Vagina (tissue), 2 donors: Measurements from ENCODE around the gene R3HDM2.
"Not testable (repeated sequence)": the region's sequence is repeated elsewhere in the genome, so short reads cannot be mapped to it uniquely, and the experiment has no call there.

Source experiments
- POLR2A ChIP-seq, 2 donors: fragments of 450-650 bp; IDR thresholded peaks; one replicate each; pipeline ENCODE4 v1.6.1; 2017; ENCODE audit warnings: antibody characterized with exemption in 2 of 2, mild to moderate bottlenecking in 2 of 2, moderate library complexity in 2 of 2
- TF ChIP-seq, protein P1 (sequence below), 3 experiments: fragments of 450-650 bp in 2 of 3; fragments of 200-600 bp in 1 of 3; sonication (generic) in 1 of 3; IDR thresholded peaks; one replicate each; pipeline ENCODE4 v1.5.1; 2017 to 2019; ENCODE audit warnings: antibody characterized with exemption in 3 of 3, mild to moderate bottlenecking in 2 of 3, moderate library complexity in 2 of 3

DNA sequence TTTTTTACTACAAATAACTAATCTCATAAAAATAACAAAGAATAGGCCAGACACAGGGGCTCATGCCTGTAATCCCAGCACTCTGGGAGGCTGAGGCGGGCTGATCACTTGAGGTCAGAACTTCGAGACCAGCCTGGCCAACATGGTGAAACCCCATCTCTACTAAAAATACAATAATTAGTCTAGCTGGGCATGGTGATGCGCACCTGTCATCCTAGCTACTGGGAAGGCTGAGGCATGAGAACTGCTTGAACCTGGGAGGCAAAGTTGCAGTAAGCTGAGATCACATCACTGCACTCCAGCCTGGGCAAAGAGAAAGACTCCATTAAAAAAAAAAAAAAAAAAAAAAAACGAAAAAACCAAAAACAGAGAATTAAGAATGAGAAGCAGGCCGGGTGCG, 16.7 kb downstream of the R3HDM2 start:
- TF ChIP-seq, protein P1, sequence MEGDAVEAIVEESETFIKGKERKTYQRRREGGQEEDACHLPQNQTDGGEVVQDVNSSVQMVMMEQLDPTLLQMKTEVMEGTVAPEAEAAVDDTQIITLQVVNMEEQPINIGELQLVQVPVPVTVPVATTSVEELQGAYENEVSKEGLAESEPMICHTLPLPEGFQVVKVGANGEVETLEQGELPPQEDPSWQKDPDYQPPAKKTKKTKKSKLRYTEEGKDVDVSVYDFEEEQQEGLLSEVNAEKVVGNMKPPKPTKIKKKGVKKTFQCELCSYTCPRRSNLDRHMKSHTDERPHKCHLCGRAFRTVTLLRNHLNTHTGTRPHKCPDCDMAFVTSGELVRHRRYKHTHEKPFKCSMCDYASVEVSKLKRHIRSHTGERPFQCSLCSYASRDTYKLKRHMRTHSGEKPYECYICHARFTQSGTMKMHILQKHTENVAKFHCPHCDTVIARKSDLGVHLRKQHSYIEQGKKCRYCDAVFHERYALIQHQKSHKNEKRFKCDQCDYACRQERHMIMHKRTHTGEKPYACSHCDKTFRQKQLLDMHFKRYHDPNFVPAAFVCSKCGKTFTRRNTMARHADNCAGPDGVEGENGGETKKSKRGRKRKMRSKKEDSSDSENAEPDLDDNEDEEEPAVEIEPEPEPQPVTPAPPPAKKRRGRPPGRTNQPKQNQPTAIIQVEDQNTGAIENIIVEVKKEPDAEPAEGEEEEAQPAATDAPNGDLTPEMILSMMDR (IDR thresholded peaks at IDR 0.05), result not testable (repeated sequence)
- TF ChIP-seq POLR2A (IDR thresholded peaks at IDR 0.05), result not testable (repeated sequence)
